Measurements from ENCODE around the gene HOXD9. TPM values are rescaled to one million over a fixed set of nuclear protein-coding genes. Genes with fewer than 3 reads are reported as not detected.

HOXD9 gene
- polyA plus RNA-seq, 1 of the 3 experiments (the other 2 are of a cell fraction): 4.8 TPM

DNA sequence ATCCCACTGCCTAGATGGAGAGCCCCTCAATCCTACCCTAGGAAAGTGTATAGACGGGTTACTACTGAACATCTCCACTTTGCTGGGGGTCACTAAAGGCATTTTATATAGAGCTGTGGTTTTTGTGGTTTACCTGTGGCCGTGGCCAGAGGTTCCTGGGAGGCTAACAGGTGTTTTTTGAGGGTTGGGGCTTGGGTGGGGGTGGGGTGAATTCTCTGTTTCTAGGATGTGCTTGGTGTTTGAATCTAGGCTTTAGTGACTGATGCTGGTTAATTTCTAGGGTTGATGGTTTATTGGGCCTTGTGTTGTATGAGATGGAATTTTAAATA, 14.7 kb downstream of the HOXD9 start:
- Histone ChIP-seq H3K27ac (ENCODE audit: low read depth in 2 of 2, low read length in 1 of 2) (peak overlapping the region; percentile 63 to 92), H3K9me2 (no peaks in the 10 kb centered on the region), H3K36me3 (replicated peaks in 1 of 2; ENCODE audit: control insufficient read depth in 1 of 2, insufficient read depth in 2 of 2, low read length in 1 of 2) (no peaks in the 10 kb centered on the region), H3K27me3 (ENCODE audit: insufficient read depth) (no peaks in the 10 kb centered on the region), H3K4me2 (peak overlapping the region; percentile 96), H3K4me3 (ENCODE audit: low read depth in 2 of 2, low read length in 1 of 2) (peak overlapping the region; percentile 83 to 86), H4K20me1 (ENCODE audit: insufficient read depth) (no peaks in the 10 kb centered on the region), H3F3A (replicated peaks; ENCODE audit: insufficient read depth) (peaks cover 33% of the 10 kb centered on the region), H3K4me1 (ENCODE audit: control insufficient read depth in 1 of 2, insufficient read depth in 2 of 2, low read depth in 1 of 2, low read length in 1 of 2) (peaks cover 33 to 59% of the 10 kb centered on the region in 2 experiments), H2AFZ (ENCODE audit: low read depth) (peak overlapping the region; percentile 61; the same call in 1 of the 2 replicates), H3K9ac (peak overlapping the region; percentile 94), H3K9me3 (no peaks in the 10 kb centered on the region), H3K79me2 (ENCODE audit: insufficient read depth) (peaks cover 45% of the 10 kb centered on the region)
- no peak for DNase-seq
- TF ChIP-seq RFX5 (IDR thresholded peaks at IDR 0.05; ENCODE audit: low read length): no peak
- TF ChIP-seq SIN3A (IDR thresholded peaks at IDR 0.05; ENCODE audit: borderline replicate concordance, low read depth, low read length): no peak
- no peak for TF ChIP-seq FOXM1 (IDR thresholded peaks at IDR 0.05; ENCODE audit: low read depth)
- TF ChIP-seq, protein P1, sequence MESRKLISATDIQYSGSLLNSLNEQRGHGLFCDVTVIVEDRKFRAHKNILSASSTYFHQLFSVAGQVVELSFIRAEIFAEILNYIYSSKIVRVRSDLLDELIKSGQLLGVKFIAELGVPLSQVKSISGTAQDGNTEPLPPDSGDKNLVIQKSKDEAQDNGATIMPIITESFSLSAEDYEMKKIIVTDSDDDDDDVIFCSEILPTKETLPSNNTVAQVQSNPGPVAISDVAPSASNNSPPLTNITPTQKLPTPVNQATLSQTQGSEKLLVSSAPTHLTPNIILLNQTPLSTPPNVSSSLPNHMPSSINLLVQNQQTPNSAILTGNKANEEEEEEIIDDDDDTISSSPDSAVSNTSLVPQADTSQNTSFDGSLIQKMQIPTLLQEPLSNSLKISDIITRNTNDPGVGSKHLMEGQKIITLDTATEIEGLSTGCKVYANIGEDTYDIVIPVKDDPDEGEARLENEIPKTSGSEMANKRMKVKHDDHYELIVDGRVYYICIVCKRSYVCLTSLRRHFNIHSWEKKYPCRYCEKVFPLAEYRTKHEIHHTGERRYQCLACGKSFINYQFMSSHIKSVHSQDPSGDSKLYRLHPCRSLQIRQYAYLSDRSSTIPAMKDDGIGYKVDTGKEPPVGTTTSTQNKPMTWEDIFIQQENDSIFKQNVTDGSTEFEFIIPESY (IDR thresholded peaks at IDR 0.05; ENCODE audit: borderline replicate concordance, low read depth): no peak
- no peak for TF ChIP-seq FOXJ3 (CRISPR knock-in tag; IDR thresholded peaks at IDR 0.05)
- peak; percentile 26 for TF ChIP-seq CHD2 (IDR thresholded peaks at IDR 0.05; ENCODE audit: low read length, partially characterized antibody)
- TF ChIP-seq TCF12 (IDR thresholded peaks at IDR 0.05): no peak
- TF ChIP-seq RAD21 (IDR thresholded peaks at IDR 0.05; ENCODE audit: low read length): no peak
- no peak for TF ChIP-seq SMC3 (IDR thresholded peaks at IDR 0.05; ENCODE audit: low read depth, low read length)
- ChIA-PET POLR2A (interaction anchor here (0.6 to 2.6 kb wide), 8 partner anchors 15 to 500 kb away, joined by 3 to 16 read pairs (median 8); partner anchors contain the start of genes HOXD3 and HOXD9), CTCF (interaction anchor here (1.2 to 26.1 kb wide), 10 partner anchors 13 to 1011 kb away, joined by 3 to 1047 read pairs (median 52); partner anchors contain the start of genes HOXD3 and HOXD9)
- 14% methylated on average over 1 of the region's 2 CpGs for WGBS (ENCODE audit: low lambda C conversion rate)

DNA sequence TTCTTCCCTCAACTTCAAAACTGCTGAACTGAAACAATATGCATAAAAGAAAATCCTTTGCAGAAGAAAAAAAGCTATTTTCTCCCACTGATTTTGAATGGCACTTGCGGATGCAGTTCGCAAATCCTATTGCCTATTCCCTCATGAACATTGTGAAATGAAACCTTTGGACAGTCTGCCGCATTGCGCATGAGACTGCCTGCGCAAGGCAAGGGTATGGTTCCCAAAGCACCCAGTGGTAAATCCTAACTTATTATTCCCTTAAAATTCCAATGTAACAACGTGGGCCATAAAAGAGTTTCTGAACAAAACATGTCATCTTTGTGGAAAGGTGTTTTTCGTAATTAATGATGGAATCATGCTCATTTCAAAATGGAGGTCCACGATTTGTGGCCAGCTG, 15.4 kb downstream of the HOXD9 start:
- Histone ChIP-seq H3K79me2 (ENCODE audit: insufficient read depth) (peaks cover 45% of the 10 kb centered on the region), H3K4me2 (peak overlapping the region; percentile 96), H4K20me1 (ENCODE audit: insufficient read depth) (no peaks in the 10 kb centered on the region), H3K4me1 (ENCODE audit: control insufficient read depth in 1 of 2, insufficient read depth in 2 of 2, low read depth in 1 of 2, low read length in 1 of 2) (peaks cover 31 to 55% of the 10 kb centered on the region in 2 experiments), H3K36me3 (replicated peaks in 1 of 2; ENCODE audit: control insufficient read depth in 1 of 2, insufficient read depth in 2 of 2, low read length in 1 of 2) (no peaks in the 10 kb centered on the region), H3F3A (replicated peaks; ENCODE audit: insufficient read depth) (peaks cover 33% of the 10 kb centered on the region), H2AFZ (ENCODE audit: low read depth) (peak overlapping the region; percentile 94; the same call in 1 of the 2 replicates), H3K4me3 (ENCODE audit: low read depth in 2 of 2, low read length in 1 of 2) (peak overlapping the region; percentile 83 to 86), H3K9me2 (no peaks in the 10 kb centered on the region), H3K27me3 (ENCODE audit: insufficient read depth) (no peaks in the 10 kb centered on the region), H3K9ac (peak overlapping the region; percentile 94; the same call in 1 of the 2 replicates), H3K9me3 (no peaks in the 10 kb centered on the region), H3K27ac (ENCODE audit: low read depth in 2 of 2, low read length in 1 of 2) (peak overlapping the region; percentile 63 to 92; a peak in 3 of 4 replicates)
- CTCF ChIA-PET: interaction anchor here (0.8 to 26.1 kb wide), 13 partner anchors 14 to 1011 kb away, joined by 3 to 1047 read pairs (median 26); partner anchors contain the start of genes HOXD3 and HOXD9
- no peak for DNase-seq
- POLR2A ChIA-PET: interaction anchor here (1.4 to 2.6 kb wide), 3 partner anchors 132 to 437 kb away, joined by 4 to 12 read pairs (median 11); partner anchors contain the start of gene MTX2
- WGBS (ENCODE audit: low lambda C conversion rate): 42% methylated on average over 8 of the region's 8 CpGs
- no peak for TF ChIP-seq RAD21 (IDR thresholded peaks at IDR 0.05; ENCODE audit: low read length)
- TF ChIP-seq, protein P1 (IDR thresholded peaks at IDR 0.05; ENCODE audit: borderline replicate concordance, low read depth): no peak
- TF ChIP-seq MXI1 (IDR thresholded peaks at IDR 0.05; ENCODE audit: low read depth, low read length): 0 out of 2 replicates have a peak, but pooled peaks have one; percentile 14
- no peak for TF ChIP-seq EP300 (IDR thresholded peaks at IDR 0.05; ENCODE audit: borderline replicate concordance in 1 of 2, low read depth in 1 of 2, low read length in 1 of 2)
- TF ChIP-seq TAF1 (IDR thresholded peaks at IDR 0.05; ENCODE audit: borderline replicate concordance, low read depth, low read length): no peak
- TF ChIP-seq FOXJ3 (CRISPR knock-in tag; IDR thresholded peaks at IDR 0.05): no peak
- peak; percentile 43; the same call in 1 of the 2 replicates for TF ChIP-seq NRF1 (IDR thresholded peaks at IDR 0.05; ENCODE audit: low read depth, low read length)
- 0 out of 2 replicates have a peak, but pooled peaks have one; percentile 43 for TF ChIP-seq SIN3A (IDR thresholded peaks at IDR 0.05; ENCODE audit: borderline replicate concordance, low read depth, low read length)
- TF ChIP-seq RFX5 (IDR thresholded peaks at IDR 0.05; ENCODE audit: low read length): no peak
- TF ChIP-seq POLR2AphosphoS5 (IDR thresholded peaks at IDR 0.05; ENCODE audit: low read depth, low read length): no peak
- TF ChIP-seq, protein P2, sequence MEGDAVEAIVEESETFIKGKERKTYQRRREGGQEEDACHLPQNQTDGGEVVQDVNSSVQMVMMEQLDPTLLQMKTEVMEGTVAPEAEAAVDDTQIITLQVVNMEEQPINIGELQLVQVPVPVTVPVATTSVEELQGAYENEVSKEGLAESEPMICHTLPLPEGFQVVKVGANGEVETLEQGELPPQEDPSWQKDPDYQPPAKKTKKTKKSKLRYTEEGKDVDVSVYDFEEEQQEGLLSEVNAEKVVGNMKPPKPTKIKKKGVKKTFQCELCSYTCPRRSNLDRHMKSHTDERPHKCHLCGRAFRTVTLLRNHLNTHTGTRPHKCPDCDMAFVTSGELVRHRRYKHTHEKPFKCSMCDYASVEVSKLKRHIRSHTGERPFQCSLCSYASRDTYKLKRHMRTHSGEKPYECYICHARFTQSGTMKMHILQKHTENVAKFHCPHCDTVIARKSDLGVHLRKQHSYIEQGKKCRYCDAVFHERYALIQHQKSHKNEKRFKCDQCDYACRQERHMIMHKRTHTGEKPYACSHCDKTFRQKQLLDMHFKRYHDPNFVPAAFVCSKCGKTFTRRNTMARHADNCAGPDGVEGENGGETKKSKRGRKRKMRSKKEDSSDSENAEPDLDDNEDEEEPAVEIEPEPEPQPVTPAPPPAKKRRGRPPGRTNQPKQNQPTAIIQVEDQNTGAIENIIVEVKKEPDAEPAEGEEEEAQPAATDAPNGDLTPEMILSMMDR (IDR thresholded peaks at IDR 0.05): no peak
- TF ChIP-seq, protein P3, sequence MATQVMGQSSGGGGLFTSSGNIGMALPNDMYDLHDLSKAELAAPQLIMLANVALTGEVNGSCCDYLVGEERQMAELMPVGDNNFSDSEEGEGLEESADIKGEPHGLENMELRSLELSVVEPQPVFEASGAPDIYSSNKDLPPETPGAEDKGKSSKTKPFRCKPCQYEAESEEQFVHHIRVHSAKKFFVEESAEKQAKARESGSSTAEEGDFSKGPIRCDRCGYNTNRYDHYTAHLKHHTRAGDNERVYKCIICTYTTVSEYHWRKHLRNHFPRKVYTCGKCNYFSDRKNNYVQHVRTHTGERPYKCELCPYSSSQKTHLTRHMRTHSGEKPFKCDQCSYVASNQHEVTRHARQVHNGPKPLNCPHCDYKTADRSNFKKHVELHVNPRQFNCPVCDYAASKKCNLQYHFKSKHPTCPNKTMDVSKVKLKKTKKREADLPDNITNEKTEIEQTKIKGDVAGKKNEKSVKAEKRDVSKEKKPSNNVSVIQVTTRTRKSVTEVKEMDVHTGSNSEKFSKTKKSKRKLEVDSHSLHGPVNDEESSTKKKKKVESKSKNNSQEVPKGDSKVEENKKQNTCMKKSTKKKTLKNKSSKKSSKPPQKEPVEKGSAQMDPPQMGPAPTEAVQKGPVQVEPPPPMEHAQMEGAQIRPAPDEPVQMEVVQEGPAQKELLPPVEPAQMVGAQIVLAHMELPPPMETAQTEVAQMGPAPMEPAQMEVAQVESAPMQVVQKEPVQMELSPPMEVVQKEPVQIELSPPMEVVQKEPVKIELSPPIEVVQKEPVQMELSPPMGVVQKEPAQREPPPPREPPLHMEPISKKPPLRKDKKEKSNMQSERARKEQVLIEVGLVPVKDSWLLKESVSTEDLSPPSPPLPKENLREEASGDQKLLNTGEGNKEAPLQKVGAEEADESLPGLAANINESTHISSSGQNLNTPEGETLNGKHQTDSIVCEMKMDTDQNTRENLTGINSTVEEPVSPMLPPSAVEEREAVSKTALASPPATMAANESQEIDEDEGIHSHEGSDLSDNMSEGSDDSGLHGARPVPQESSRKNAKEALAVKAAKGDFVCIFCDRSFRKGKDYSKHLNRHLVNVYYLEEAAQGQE (IDR thresholded peaks at IDR 0.05; ENCODE audit: low read depth, low read length): no peak
